H1 (cell line): ENCODE data around the gene CORIN. TPM values are rescaled to one million over a fixed set of nuclear protein-coding genes. Genes with fewer than 3 reads are reported as not detected.

Experiments
- ATF2 ChIP-seq: IDR thresholded peaks from 2 replicates; pipeline ENCODE4 v1.6.1; 2012; ENCODE audit warnings: low read length, inconsistent platforms
- CHD2 ChIP-seq: IDR thresholded peaks from 2 replicates; pipeline ENCODE4 v1.6.1; 2012; ENCODE audit warnings: low read length, improper control_type of control experiment
- CHD7 ChIP-seq: fragments of 300-600 bp; sonication (generic); IDR thresholded peaks from 2 replicates; pipeline ENCODE4 v1.7.1; 2012; ENCODE audit warnings: low read length, moderate library complexity, mild to moderate bottlenecking, inconsistent platforms; ENCODE audit not compliant: insufficient replicate concordance
- HDAC2 ChIP-seq, 2 experiments: fragments of 300-600 bp in 1 of 2; sonication (generic) in 1 of 2; IDR thresholded peaks; 2 replicates each; pipeline ENCODE4 v1.6.1; 2011 to 2012; ENCODE audit warnings: low read depth in 2 of 2, low read length in 2 of 2, mild to moderate bottlenecking in 2 of 2, moderate library complexity in 2 of 2, borderline replicate concordance in 1 of 2, inconsistent platforms in 1 of 2
- JUN ChIP-seq: IDR thresholded peaks from 2 replicates; pipeline ENCODE4 v1.6.1; 2011; ENCODE audit warnings: low read depth, mild to moderate bottlenecking, improper control_type of control experiment, low read length
- POLR2A ChIP-seq, 2 experiments: IDR thresholded peaks; 1 replicate in 1 of 2; 2 replicates in 1 of 2; pipeline ENCODE4 v1.6.1; 2011; ENCODE audit warnings: low read depth in 2 of 2, low read length in 2 of 2, mild to moderate bottlenecking in 2 of 2; ENCODE audit errors: control extremely low read depth in 1 of 2
- polyA plus RNA-seq, 7 experiments: library from polyadenylated mRNA; depleted of rRNA in 3 of 7; stranded (reverse) in 5 of 7; unstranded in 2 of 7; fragments of >200 nt in 5 of 7; fragments of 200-250 nt in 2 of 7; gene quantifications; 1 replicate in 5 of 7; 2 replicates in 1 of 7; 4 replicates in 1 of 7; pipeline versions ENCODE4 v1.2.1 to v1.2.3, GENCODE V29; 2011 to 2013; ENCODE audit warnings: missing spikeins in 2 of 7, mixed read lengths in 2 of 7
- total RNA-seq: library from RNA; stranded (reverse); fragmentation: NEBNext Ultra II Directional; extraction: Animal tissue kit (Norgen Biotek cat#: 25700); gene quantifications from 2 replicates; pipeline ENCODE4 v1.2.1, GENCODE V29; 2021
- TF ChIP-seq, protein P1 (sequence below): IDR thresholded peaks from 2 replicates; pipeline ENCODE4 v1.6.1; 2011; ENCODE audit warnings: low read length, improper control_type of control experiment

CORIN gene
- total and polyA plus RNA-seq, 2 of the 8 experiments (the other 6 are each of a cell fraction or from before 2014, with no cell fraction given): 0.09 to 0.32 TPM

GRCh38 chr4:47703956-47704355, 133.9 kb downstream of the CORIN start (continued):
- TF ChIP-seq CHD7 (no peak), HDAC2 (IDR thresholded peaks at IDR 0.05; ENCODE audit: borderline replicate concordance in 1 of 2, low read depth in 2 of 2, low read length in 2 of 2) (no peak), ATF2 (no peak), CHD2 (no peak), JUN (no peak), POLR2A (IDR thresholded peaks at IDR 0.05; ENCODE audit: control extremely low read depth in 1 of 2, low read depth in 2 of 2, low read length in 2 of 2) (no peak)
- TF ChIP-seq, protein P1, sequence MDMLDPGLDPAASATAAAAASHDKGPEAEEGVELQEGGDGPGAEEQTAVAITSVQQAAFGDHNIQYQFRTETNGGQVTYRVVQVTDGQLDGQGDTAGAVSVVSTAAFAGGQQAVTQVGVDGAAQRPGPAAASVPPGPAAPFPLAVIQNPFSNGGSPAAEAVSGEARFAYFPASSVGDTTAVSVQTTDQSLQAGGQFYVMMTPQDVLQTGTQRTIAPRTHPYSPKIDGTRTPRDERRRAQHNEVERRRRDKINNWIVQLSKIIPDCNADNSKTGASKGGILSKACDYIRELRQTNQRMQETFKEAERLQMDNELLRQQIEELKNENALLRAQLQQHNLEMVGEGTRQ: no peak
